T follicular helper cell (primary cell): ENCODE measurements around the gene GPM6B.

Source experiments
- DNase-seq: peaks from one replicate; pipeline ENCODE4 v3.0.0-alpha.2; 2020; ENCODE audit warnings: low read depth

GPM6B gene

GRCh38 chrX:13724878-13725277 is 92.0 kb downstream of the GPM6B start:
- peak; percentile 47 for DNase-seq

DNA sequence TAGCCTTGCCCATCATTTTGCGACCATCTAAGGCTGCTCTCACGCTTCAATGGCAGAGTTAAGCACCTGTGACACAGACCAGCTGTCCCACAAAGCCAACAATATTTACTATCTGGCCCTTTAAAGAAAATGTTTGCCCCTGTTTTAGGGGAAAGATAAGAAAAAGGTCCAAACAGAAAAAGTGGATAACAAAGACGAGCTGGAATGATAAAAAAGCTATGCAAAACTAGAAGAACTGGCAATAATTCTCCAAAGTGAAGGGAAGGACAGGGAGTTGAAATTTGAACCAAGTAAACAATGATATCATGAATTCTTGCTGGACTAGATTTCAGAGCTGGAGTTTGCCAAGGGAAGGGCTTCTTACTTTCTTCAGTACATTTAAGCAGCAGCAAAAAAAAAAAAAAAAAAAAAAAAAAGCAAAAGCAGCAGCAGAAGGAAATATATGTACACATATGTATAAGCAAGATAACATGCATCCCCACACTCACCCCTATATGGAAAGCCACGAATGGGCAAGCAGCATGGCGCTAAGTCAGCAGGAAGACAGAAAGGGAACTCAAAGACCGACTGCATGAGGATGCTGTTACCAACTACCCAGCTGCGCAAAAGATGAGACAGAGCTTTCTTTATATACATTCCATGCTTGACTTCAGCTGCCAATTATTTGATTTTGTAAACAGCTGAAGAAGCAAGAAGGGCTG is 94.9 kb downstream of the GPM6B start:
- DNase-seq = no peak

- DNase-seq = no peak
These were observed 95.5 kb downstream of the GPM6B start for GRCh38 chrX:13721371-13721770.
